CD4-positive, alpha-beta T cell (primary cell): ENCODE measurements around the gene SERINC2. TPM values are rescaled to one million over a fixed set of nuclear protein-coding genes. Genes with fewer than 3 reads are reported as not detected.

Experiments used
- ATAC-seq: fragments of 200-7000 bp; cut with Tn5 transposase; one replicate; pipeline ENCODE4 v1.10.0; 2022; ENCODE audit warnings: mild to moderate bottlenecking; ENCODE audit not compliant: poor library complexity
- CTCF ChIA-PET: fragments of 350-600 bp; sonication (Branson Sonifier 250); formaldehyde crosslinking; loops from one replicate; lab custom pipeline; 2021; ENCODE audit warnings: antibody characterized with exemption, inconsistent platforms; lab: Charles Lee
- POLR2A ChIA-PET: fragments of 350-600 bp; sonication (Branson Sonifier 250); formaldehyde crosslinking; loops from one replicate; lab custom pipeline; 2021; ENCODE audit warnings: antibody characterized with exemption, inconsistent platforms; lab: Charles Lee
- DNase-seq, 14 experiments: peaks; one replicate each; pipeline ENCODE4 v3.0.0-alpha.2; 2013 to 2020; ENCODE audit warnings: mixed read lengths in 2 of 14
- H3K27ac ChIP-seq, 2 donors: one replicate each; pipeline versions ENCODE4 v1.5.1 to v1.7.0; 2013; ENCODE audit warnings: low read length in 2 of 2, low read depth in 1 of 2, mild to moderate bottlenecking in 1 of 2
- H3K27me3 ChIP-seq, 2 experiments: 1 replicate in 1 of 2; 2 replicates in 1 of 2; pipeline versions ENCODE4 v1.6.1 to v1.7.0; 2013; ENCODE audit warnings: low read length in 2 of 2, control low read depth in 1 of 2, mild to moderate bottlenecking in 1 of 2, moderate library complexity in 1 of 2; ENCODE audit not compliant: insufficient read depth in 2 of 2, control insufficient read depth in 1 of 2
- H3K36me3 ChIP-seq: one replicate; pipeline ENCODE4 v1.6.1; 2013; ENCODE audit warnings: low read length, control low read depth; ENCODE audit not compliant: insufficient read depth
- H3K4me1 ChIP-seq: one replicate; pipeline ENCODE4 v1.6.1; 2013; ENCODE audit warnings: low read length, control low read depth; ENCODE audit not compliant: insufficient read depth
- H3K4me3 ChIP-seq: one replicate; pipeline ENCODE4 v1.5.1; 2013; ENCODE audit warnings: mild to moderate bottlenecking, low read length, moderate library complexity
- H3K9me3 ChIP-seq, 2 experiments: 1 replicate in 1 of 2; 2 replicates in 1 of 2; pipeline versions ENCODE4 v1.6.1 to v1.7.0; 2013; ENCODE audit warnings: low read length in 2 of 2, mild to moderate bottlenecking in 2 of 2, control low read depth in 1 of 2, moderate library complexity in 1 of 2; ENCODE audit not compliant: control insufficient read depth in 1 of 2, insufficient read depth in 1 of 2
- H3K27ac Mint-ChIP-seq: one replicate; pipeline ENCODE4 v1.8.0; 2020; ENCODE audit warnings: mixed read lengths
- H3K27me3 Mint-ChIP-seq: one replicate; pipeline ENCODE4 v1.8.0; 2021; ENCODE audit warnings: mixed read lengths
- H3K36me3 Mint-ChIP-seq: one replicate; pipeline ENCODE4 v1.8.0; 2021; ENCODE audit warnings: low read depth, mixed read lengths
- H3K4me1 Mint-ChIP-seq: one replicate; pipeline ENCODE4 v1.8.0; 2021; ENCODE audit warnings: low read depth, mixed read lengths
- H3K4me3 Mint-ChIP-seq: one replicate; pipeline ENCODE4 v1.8.0; 2020; ENCODE audit warnings: mild to moderate bottlenecking, mixed read lengths
- H3K9me3 Mint-ChIP-seq: one replicate; pipeline ENCODE4 v1.8.0; 2020; ENCODE audit warnings: mixed read lengths
- intact Hi-C, 2 experiments: fragments of 100-400 bp; cut with DNase I in 1 of 2; cut with micrococcal nuclease in 1 of 2; formaldehyde crosslinking; loops; one replicate each; pipeline versions ENCODE4 v1.15.1 to v1.9.0; 2023 to 2025; cut with DNase I, micrococcal nuclease
- total RNA-seq, 174 experiments: library from RNA in 2 of 174; stranded (reverse) in 2 of 174; gene quantifications; one replicate each; pipeline ENCODE4 v1.2.3 and lab custom pipeline; 2021 to 2026
- TF ChIP-seq, protein P1 (sequence below): fragments of 200-600 bp; IDR thresholded peaks from one replicate; pipeline ENCODE4 v1.8.0; 2022; ENCODE audit warnings: antibody characterized with exemption, mild to moderate bottlenecking

Gene SERINC2
- total RNA-seq, 2 experiments from 2014 or later = 0.11 TPM; not detected in 1

DNA sequence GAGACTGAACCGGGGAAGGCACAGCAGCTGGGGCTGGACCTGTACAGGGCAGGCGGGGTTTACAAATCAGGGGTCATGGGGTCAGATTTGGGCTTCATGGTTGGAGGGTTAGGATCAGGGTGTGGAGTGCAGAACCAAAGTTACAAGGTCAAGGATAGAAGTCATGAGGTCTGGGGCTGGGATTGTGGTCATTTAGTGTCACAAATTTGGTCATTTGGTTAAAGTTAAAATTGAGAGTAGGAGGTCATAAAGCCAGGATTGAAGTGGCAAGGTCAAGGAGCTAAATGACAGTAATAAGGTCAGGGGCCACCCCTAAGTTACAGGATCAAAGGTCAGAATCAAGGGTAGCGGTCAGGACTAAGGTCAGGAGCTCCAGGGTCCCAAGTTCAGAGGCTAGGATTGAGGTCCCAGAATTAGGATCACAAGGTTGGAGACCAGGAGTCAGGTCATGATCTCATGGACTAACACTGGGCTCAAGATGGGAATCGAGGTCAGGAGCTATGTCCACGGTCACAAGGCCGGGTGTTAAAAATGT lies 20.4 kb downstream of the SERINC2 start:
- no peaks in the 10 kb centered on the region for H3K36me3 Mint-ChIP-seq
- POLR2A ChIA-PET = interaction anchor here (0.6 kb wide), 1 partner anchor 65 kb away, joined by 3 read pairs; no protein-coding TSS in a partner anchor
- Histone ChIP-seq H3K4me1 (no peaks in the 10 kb centered on the region), H3K4me3 (no peak overlapping the region), H3K36me3 (no peaks in the 10 kb centered on the region), H3K9me3 (no peaks in the 10 kb centered on the region), H3K27me3 (no peaks in the 10 kb centered on the region), H3K27ac (no peak overlapping the region)
- ATAC-seq (no peak), DNase-seq (no peak)
- H3K4me1 Mint-ChIP-seq = no peaks in the 10 kb centered on the region
- no peak overlapping the region for H3K4me3 Mint-ChIP-seq
- no peak overlapping the region for H3K27ac Mint-ChIP-seq
- CTCF ChIA-PET = no interaction called here
- no peaks in the 10 kb centered on the region for H3K27me3 Mint-ChIP-seq
- intact Hi-C loops = no loop called here
- TF ChIP-seq, protein P1, sequence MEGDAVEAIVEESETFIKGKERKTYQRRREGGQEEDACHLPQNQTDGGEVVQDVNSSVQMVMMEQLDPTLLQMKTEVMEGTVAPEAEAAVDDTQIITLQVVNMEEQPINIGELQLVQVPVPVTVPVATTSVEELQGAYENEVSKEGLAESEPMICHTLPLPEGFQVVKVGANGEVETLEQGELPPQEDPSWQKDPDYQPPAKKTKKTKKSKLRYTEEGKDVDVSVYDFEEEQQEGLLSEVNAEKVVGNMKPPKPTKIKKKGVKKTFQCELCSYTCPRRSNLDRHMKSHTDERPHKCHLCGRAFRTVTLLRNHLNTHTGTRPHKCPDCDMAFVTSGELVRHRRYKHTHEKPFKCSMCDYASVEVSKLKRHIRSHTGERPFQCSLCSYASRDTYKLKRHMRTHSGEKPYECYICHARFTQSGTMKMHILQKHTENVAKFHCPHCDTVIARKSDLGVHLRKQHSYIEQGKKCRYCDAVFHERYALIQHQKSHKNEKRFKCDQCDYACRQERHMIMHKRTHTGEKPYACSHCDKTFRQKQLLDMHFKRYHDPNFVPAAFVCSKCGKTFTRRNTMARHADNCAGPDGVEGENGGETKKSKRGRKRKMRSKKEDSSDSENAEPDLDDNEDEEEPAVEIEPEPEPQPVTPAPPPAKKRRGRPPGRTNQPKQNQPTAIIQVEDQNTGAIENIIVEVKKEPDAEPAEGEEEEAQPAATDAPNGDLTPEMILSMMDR = no peak
- H3K9me3 Mint-ChIP-seq = no peaks in the 10 kb centered on the region

DNA sequence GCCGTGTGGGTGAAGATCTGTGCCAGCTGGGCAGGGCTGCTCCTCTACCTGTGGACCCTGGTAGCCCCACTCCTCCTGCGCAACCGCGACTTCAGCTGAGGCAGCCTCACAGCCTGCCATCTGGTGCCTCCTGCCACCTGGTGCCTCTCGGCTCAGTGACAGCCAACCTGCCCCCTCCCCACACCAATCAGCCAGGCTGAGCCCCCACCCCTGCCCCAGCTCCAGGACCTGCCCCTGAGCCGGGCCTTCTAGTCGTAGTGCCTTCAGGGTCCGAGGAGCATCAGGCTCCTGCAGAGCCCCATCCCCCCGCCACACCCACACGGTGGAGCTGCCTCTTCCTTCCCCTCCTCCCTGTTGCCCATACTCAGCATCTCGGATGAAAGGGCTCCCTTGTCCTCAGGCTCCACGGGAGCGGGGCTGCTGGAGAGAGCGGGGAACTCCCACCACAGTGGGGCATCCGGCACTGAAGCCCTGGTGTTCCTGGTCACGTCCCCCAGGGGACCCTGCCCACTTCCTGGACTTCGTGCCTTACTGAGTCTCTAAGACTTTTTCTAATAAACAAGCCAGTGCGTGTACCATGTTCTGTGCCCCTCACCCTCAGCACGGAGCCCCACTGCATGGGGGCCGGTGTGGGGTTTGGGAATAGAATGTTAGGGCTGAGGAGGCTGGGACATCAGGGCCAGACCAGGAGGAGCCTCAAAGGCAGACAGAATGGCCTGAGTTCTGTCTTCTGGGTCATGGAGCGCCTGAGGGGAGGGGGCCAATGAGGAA lies 21.3 kb downstream of the SERINC2 start:
- H3K4me1 Mint-ChIP-seq = no peaks in the 10 kb centered on the region
- TF ChIP-seq, protein P1 = no peak
- Histone ChIP-seq H3K4me3 (no peak overlapping the region), H3K27me3 (no peaks in the 10 kb centered on the region), H3K9me3 (no peaks in the 10 kb centered on the region), H3K4me1 (no peaks in the 10 kb centered on the region), H3K36me3 (no peaks in the 10 kb centered on the region), H3K27ac (no peak overlapping the region)
- H3K9me3 Mint-ChIP-seq = no peaks in the 10 kb centered on the region
- DNase-seq (no peak), ATAC-seq (no peak)
- CTCF ChIA-PET = no interaction called here
- H3K27me3 Mint-ChIP-seq = no peaks in the 10 kb centered on the region
- intact Hi-C loops = no loop called here
- no peaks in the 10 kb centered on the region for H3K36me3 Mint-ChIP-seq
- H3K27ac Mint-ChIP-seq = no peak overlapping the region
- no peak overlapping the region for H3K4me3 Mint-ChIP-seq
- POLR2A ChIA-PET = interaction anchor here (0.6 kb wide), 1 partner anchor 64 kb away, joined by 3 read pairs; no protein-coding TSS in a partner anchor

DNA sequence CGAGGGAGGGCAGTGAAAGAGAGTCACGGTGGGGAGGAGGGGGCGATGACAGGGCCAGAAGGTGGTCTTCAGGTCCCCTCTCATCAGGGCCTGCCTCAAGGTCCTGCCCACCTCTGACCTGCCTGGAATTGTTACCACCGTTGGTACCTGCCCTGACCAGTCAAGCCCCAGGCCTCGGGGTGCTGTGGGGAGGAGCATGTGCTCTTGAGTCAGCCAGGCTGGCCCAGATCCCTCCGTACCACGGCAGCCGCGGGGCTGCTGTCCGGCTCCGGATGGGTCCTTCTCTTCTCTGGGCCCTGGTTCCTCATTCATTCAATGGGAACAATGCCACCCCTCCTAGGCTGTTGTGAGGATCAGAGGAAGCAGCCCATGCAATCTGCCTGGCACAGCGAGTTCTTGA lies 22.0 kb downstream of the SERINC2 start:
- Mint-ChIP-seq H3K27ac (no peak overlapping the region), H3K27me3 (no peaks in the 10 kb centered on the region), H3K4me3 (no peak overlapping the region), H3K36me3 (no peaks in the 10 kb centered on the region), H3K4me1 (no peaks in the 10 kb centered on the region), H3K9me3 (no peaks in the 10 kb centered on the region)
- Histone ChIP-seq H3K9me3 (no peaks in the 10 kb centered on the region), H3K27me3 (no peaks in the 10 kb centered on the region), H3K4me1 (no peaks in the 10 kb centered on the region), H3K27ac (no peak overlapping the region), H3K36me3 (no peaks in the 10 kb centered on the region), H3K4me3 (no peak overlapping the region)
- ChIA-PET CTCF (no interaction called here), POLR2A (no interaction called here)
- DNase-seq = no peak
- ATAC-seq = no peak
- intact Hi-C loops = no loop called here
- TF ChIP-seq, protein P1 = no peak
